HEK293T (cell line): ENCODE results near the gene ZNF544.

Experiments used
- FOXA1 ChIP-seq: fragments of 450-650 bp; IDR thresholded peaks from 2 replicates; pipeline ENCODE4 v1.6.1; 2016; ENCODE audit warnings: mild to moderate bottlenecking
- FOXM1 ChIP-seq: fragments of 450-650 bp; IDR thresholded peaks from 2 replicates; pipeline ENCODE4 v1.6.1; 2017; ENCODE audit warnings: mild to moderate bottlenecking, borderline replicate concordance

DNA sequence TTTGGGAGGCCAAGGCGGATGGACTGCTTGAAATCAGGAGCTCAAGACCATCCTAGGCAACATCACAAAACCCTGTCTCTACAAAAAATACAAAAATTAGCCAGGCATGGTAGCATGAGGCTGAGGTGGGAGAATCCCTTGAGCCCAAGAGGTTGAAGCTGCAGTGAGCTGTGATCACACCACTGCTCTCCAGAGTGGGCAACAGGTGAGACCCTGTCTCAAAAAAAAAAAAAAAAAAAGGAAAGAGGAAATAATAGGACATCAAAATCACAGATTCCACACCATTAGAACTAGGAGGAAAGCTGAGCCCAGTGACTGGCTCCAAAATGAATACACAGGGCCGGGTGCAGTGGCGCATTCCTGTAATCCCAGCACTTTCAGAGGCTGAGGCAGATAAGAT, 46.9 kb downstream of the ZNF544 start:
- TF ChIP-seq FOXM1 (no peak), FOXA1 (no peak)
